ENCODE data around the gene KCNQ4. TPM values are rescaled to one million over a fixed set of nuclear protein-coding genes. Genes with fewer than 3 reads are reported as not detected.
A peak's percentile ranks its signal among the peaks of the same experiment; 100 is the strongest.

The KCNQ4 gene
- total RNA-seq, 1 donor from 2014 or later: not detected

- peaks cover 6% of the 10 kb centered on the region for H3K27me3 Mint-ChIP-seq (ENCODE audit: insufficient read depth, low read depth)
These were observed 70.2 kb downstream of the KCNQ4 start for GRCh38 chr1:40853885-40854170.

GRCh38 chr1:40855513-40855912 lies 71.9 kb downstream of the KCNQ4 start:
- no peak overlapping the region for H3K27ac Mint-ChIP-seq
- H3K9me3 Mint-ChIP-seq: no peaks in the 10 kb centered on the region
- Histone ChIP-seq H3K4me2 (no peak overlapping the region), H3K79me2 (ENCODE audit: low read depth) (no peaks in the 10 kb centered on the region), H3K27me3 (peaks cover 27% of the 10 kb centered on the region), H3F3A (ENCODE audit: low read depth) (peaks cover 10% of the 10 kb centered on the region), H3K4me3 (no peak overlapping the region), H4K20me1 (ENCODE audit: low read depth) (peaks cover 4% of the 10 kb centered on the region), H2AFZ (replicated peaks) (no peak overlapping the region), H3K36me3 (no peaks in the 10 kb centered on the region), H3K9ac (no peak overlapping the region), H3K27ac (no peak overlapping the region), H3K9me3 (ENCODE audit: low read depth) (no peaks in the 10 kb centered on the region), H3K4me1 (peaks cover 19% of the 10 kb centered on the region)
- H3K27me3 Mint-ChIP-seq (ENCODE audit: insufficient read depth, low read depth): peaks cover 9% of the 10 kb centered on the region
- no peak for TF ChIP-seq EZH2 (IDR thresholded peaks at IDR 0.05)
- TF ChIP-seq, protein P1, sequence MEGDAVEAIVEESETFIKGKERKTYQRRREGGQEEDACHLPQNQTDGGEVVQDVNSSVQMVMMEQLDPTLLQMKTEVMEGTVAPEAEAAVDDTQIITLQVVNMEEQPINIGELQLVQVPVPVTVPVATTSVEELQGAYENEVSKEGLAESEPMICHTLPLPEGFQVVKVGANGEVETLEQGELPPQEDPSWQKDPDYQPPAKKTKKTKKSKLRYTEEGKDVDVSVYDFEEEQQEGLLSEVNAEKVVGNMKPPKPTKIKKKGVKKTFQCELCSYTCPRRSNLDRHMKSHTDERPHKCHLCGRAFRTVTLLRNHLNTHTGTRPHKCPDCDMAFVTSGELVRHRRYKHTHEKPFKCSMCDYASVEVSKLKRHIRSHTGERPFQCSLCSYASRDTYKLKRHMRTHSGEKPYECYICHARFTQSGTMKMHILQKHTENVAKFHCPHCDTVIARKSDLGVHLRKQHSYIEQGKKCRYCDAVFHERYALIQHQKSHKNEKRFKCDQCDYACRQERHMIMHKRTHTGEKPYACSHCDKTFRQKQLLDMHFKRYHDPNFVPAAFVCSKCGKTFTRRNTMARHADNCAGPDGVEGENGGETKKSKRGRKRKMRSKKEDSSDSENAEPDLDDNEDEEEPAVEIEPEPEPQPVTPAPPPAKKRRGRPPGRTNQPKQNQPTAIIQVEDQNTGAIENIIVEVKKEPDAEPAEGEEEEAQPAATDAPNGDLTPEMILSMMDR (IDR thresholded peaks at IDR 0.05): peak; percentile 47
- peaks cover 18% of the 10 kb centered on the region for H3K4me1 Mint-ChIP-seq
- no peaks in the 10 kb centered on the region for H3K36me3 Mint-ChIP-seq
- peak; percentile 45 for DNase-seq (ENCODE audit: low spot score)
- H3K4me3 Mint-ChIP-seq: no peak overlapping the region

More at GRCh38 chr1:40853885-40854170, 70.2 kb downstream of the KCNQ4 start:
- Histone ChIP-seq H3F3A (ENCODE audit: low read depth) (peaks cover 10% of the 10 kb centered on the region), H3K9ac (no peak overlapping the region), H3K79me2 (ENCODE audit: low read depth) (no peaks in the 10 kb centered on the region), H3K9me3 (ENCODE audit: low read depth) (no peaks in the 10 kb centered on the region), H3K4me1 (peaks cover 19% of the 10 kb centered on the region), H3K36me3 (no peaks in the 10 kb centered on the region), H3K27ac (no peak overlapping the region), H2AFZ (replicated peaks) (no peak overlapping the region), H3K4me2 (no peak overlapping the region), H4K20me1 (ENCODE audit: low read depth) (no peaks in the 10 kb centered on the region), H3K27me3 (peaks cover 10% of the 10 kb centered on the region), H3K4me3 (no peak overlapping the region)
- H3K36me3 Mint-ChIP-seq: no peaks in the 10 kb centered on the region
- DNase-seq (ENCODE audit: low spot score): no peak
- H3K9me3 Mint-ChIP-seq: no peaks in the 10 kb centered on the region
- peaks cover 17% of the 10 kb centered on the region for H3K4me1 Mint-ChIP-seq
- no peak for TF ChIP-seq EZH2phosphoT487 (IDR thresholded peaks at IDR 0.05)
- no peak for TF ChIP-seq EZH2 (IDR thresholded peaks at IDR 0.05)
- TF ChIP-seq, protein P1 (IDR thresholded peaks at IDR 0.05): no peak
- no peak overlapping the region for H3K27ac Mint-ChIP-seq
- no peak overlapping the region for H3K4me3 Mint-ChIP-seq

DNA sequence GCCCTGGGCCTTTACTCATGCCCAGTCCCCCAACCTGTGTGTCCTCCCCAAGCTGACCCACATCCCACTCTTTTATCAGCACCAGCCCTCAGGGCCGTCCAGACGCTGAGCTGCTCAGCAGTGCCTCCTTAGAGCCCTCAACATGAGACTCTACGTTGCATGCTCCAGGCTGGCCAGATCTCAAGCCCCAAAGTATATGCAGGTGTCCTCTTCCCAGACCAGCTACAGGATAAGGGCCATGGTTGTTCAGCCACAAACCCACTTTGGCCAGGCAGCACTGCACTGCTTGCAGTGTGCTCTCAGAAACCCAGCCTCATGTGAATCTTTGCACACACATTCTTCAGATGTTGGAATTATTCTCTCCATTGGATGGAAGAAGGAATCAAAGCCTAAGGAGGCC lies 72.5 kb downstream of the KCNQ4 start:
- H3K9ac ChIP-seq: no peak overlapping the region
- peaks cover 19% of the 10 kb centered on the region for H3K4me1 ChIP-seq
- Mint-ChIP-seq H3K4me3 (no peak overlapping the region), H3K27ac (no peak overlapping the region), H3K4me1 (peaks cover 22% of the 10 kb centered on the region), H3K27me3 (ENCODE audit: insufficient read depth, low read depth) (peaks cover 12% of the 10 kb centered on the region), H3K9me3 (no peaks in the 10 kb centered on the region), H3K36me3 (no peaks in the 10 kb centered on the region)
- H3K79me2 ChIP-seq (ENCODE audit: low read depth): no peaks in the 10 kb centered on the region
- no peak overlapping the region for H3K4me2 ChIP-seq
- H2AFZ ChIP-seq (replicated peaks): no peak overlapping the region
- no peaks in the 10 kb centered on the region for H3K9me3 ChIP-seq (ENCODE audit: low read depth)
- DNase-seq (ENCODE audit: low spot score): no peak
- H3K27me3 ChIP-seq: peaks cover 33% of the 10 kb centered on the region
- no peak overlapping the region for H3K4me3 ChIP-seq
- H3K27ac ChIP-seq: no peak overlapping the region
- no peaks in the 10 kb centered on the region for H3K36me3 ChIP-seq
- H3F3A ChIP-seq (ENCODE audit: low read depth): peaks cover 10% of the 10 kb centered on the region
- H4K20me1 ChIP-seq (ENCODE audit: low read depth): peaks cover 10% of the 10 kb centered on the region
- TF ChIP-seq EZH2 (IDR thresholded peaks at IDR 0.05) (no peak), EZH2phosphoT487 (IDR thresholded peaks at IDR 0.05) (no peak)
- TF ChIP-seq, protein P1 (IDR thresholded peaks at IDR 0.05): no peak

All from neural progenitor cell (in vitro differentiated cells).